PC-9 (cell line): ENCODE measurements around the gene SLC26A11.

ENCODE experiments used
- CTCF ChIP-seq: fragments of 200-600 bp; sonication (generic); conservative IDR thresholded peaks from 2 replicates; pipeline ENCODE4 v1.6.1; 2017; ENCODE audit warnings: mixed run types, antibody characterized with exemption, mild to moderate bottlenecking, moderate library complexity
- EZH2 ChIP-seq: fragments of 200-600 bp; sonication (generic); IDR thresholded peaks from 2 replicates; pipeline ENCODE4 v1.8.0; 2017; ENCODE audit warnings: antibody characterized with exemption, low read depth

- TF ChIP-seq EZH2 (no peak), CTCF (no peak)
Observed at GRCh38 chr17:80225230-80225629, 5.0 kb downstream of the SLC26A11 start.
